ENCODE data around the gene ZNF140.
A peak's percentile ranks its signal among the peaks of the same experiment; 100 is the strongest.

ZNF140 gene

DNA sequence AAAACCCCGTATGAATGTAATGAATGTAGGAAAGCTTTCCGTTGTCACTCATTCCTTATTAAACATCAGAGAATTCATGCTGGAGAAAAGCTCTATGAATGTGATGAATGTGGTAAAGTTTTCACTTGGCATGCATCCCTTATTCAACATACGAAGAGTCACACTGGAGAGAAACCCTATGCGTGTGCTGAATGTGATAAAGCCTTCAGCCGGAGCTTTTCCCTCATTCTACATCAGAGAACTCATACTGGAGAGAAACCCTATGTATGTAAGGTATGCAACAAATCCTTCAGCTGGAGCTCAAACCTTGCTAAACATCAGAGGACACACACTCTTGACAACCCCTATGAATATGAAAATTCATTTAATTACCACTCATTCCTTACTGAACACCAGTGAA lies 25.5 kb downstream of the ZNF140 start:
- H3K4me3 ChIP-seq (ENCODE audit: low read depth, low read length): no peak overlapping the region
- no peak for DNase-seq (ENCODE audit: low read depth)
- no peak for TF ChIP-seq CTCF (IDR thresholded peaks at IDR 0.05; ENCODE audit: control insufficient read depth, extremely low read depth, insufficient read depth)

DNA sequence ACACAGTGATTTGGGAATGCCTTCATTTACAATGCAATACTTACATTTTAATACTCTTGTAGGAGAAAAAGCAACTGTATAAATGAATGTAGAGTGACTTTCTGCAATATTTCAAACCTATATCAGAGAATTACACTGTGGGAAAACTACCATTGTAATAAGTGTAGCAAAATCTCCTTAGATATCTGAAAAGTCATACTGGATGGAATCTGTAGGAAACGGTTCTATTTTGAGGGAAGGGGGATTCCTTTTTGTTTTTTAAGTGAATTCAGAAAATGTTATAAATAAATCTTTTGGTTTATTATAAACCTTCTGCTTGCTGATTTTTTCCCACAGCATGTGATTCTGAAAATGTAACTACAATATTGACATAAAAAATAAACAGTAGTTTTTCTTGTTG lies 26.4 kb downstream of the ZNF140 start:
- DNase-seq (ENCODE audit: low read depth): no peak
- H3K4me3 ChIP-seq (ENCODE audit: low read depth, low read length): no peak overlapping the region
- TF ChIP-seq CTCF (IDR thresholded peaks at IDR 0.05; ENCODE audit: control insufficient read depth, extremely low read depth, insufficient read depth): no peak

DNA sequence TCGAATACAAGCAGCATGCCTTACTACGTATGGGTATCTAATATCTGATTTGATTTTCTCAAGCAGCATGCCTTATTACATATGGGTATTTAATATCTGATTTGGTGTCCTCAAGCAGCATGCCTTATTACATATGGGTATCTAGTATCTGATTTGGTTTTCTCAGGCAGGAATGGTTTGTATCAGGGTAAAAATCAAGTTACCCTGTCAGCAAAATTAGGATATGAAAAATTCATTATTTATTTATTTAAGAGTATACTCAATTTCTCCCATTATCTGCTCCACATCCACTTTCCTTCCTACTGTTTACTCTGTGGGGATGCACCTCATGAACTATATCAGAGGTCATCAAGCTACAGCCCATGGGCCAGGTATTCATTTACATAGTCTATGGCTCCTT lies 27.4 kb downstream of the ZNF140 start:
- TF ChIP-seq CTCF (IDR thresholded peaks at IDR 0.05; ENCODE audit: control insufficient read depth, extremely low read depth, insufficient read depth): no peak
- H3K4me3 ChIP-seq (ENCODE audit: low read depth, low read length): no peak overlapping the region
- DNase-seq (ENCODE audit: low read depth): no peak

GRCh38 chr12:133120385-133121191 lies 39.9 kb downstream of the ZNF140 start:
- TF ChIP-seq CTCF (IDR thresholded peaks at IDR 0.05; ENCODE audit: control insufficient read depth, extremely low read depth, insufficient read depth): no peak
- no peak for DNase-seq (ENCODE audit: low read depth)
- no peak overlapping the region for H3K4me3 ChIP-seq (ENCODE audit: low read depth, low read length)

DNA sequence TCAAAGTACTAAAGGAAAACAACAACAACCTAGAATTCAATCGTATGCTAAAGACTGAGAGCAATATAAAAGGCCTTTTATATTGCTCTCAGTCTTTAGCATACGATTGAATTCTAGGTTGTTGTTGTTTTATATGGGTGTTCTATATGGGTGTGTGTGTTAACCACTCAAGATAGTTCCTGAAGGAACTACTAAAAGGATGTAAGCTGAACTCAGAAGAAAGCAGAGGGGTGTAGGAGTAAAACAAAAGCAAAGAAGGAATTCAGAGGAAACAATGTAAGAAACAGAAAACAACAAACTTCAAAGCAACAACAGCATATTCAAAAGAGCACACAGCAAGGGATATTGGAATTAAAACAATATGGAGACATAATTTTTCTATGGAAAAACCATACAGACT lies 44.0 kb downstream of the ZNF140 start:
- H3K4me3 ChIP-seq (ENCODE audit: low read depth, low read length): no peak overlapping the region
- TF ChIP-seq CTCF (IDR thresholded peaks at IDR 0.05; ENCODE audit: control insufficient read depth, extremely low read depth, insufficient read depth): no peak
- DNase-seq (ENCODE audit: low read depth): no peak

GRCh38 chr12:133129368-133130037 lies 48.8 kb downstream of the ZNF140 start:
- peak overlapping the region; percentile 78 for H3K4me3 ChIP-seq (ENCODE audit: low read depth, low read length)
- TF ChIP-seq CTCF (IDR thresholded peaks at IDR 0.05; ENCODE audit: control insufficient read depth, extremely low read depth, insufficient read depth): no peak
- peak; percentile 8 for DNase-seq (ENCODE audit: low read depth)
